GM23338 (cell line): Measurements from ENCODE around the gene UST.

ENCODE experiments used
- CTCF ChIP-seq, 2 experiments: fragments of 200-600 bp in 1 of 2; sonication (generic) in 1 of 2; conservative IDR thresholded peaks; 2 replicates each; pipeline versions ENCODE4 v1.5.1 to v1.6.1; 2016 to 2017; ENCODE audit warnings: antibody characterized with exemption in 2 of 2, low read depth in 2 of 2, mild to moderate bottlenecking in 2 of 2, moderate library complexity in 1 of 2
- ETS1 ChIP-seq: IDR thresholded peaks from 2 replicates; pipeline ENCODE4 v1.6.1; 2016; ENCODE audit warnings: antibody characterized with exemption
- EZH2 ChIP-seq: fragments of 200-600 bp; sonication (generic); IDR thresholded peaks from one replicate; pipeline ENCODE4 v1.8.0; 2017; ENCODE audit warnings: antibody characterized with exemption, mild to moderate bottlenecking, low read depth; ENCODE audit not compliant: unreplicated experiment
- JUNB ChIP-seq: IDR thresholded peaks from one replicate; pipeline ENCODE4 v1.6.1; 2016; ENCODE audit warnings: antibody characterized with exemption; ENCODE audit not compliant: unreplicated experiment
- POLR2AphosphoS5 ChIP-seq: IDR thresholded peaks from 2 replicates; pipeline ENCODE4 v1.6.1; 2016; ENCODE audit warnings: antibody characterized with exemption, low read depth
- REST ChIP-seq: IDR thresholded peaks from one replicate; pipeline ENCODE4 v1.6.1; 2018; ENCODE audit warnings: antibody characterized with exemption; ENCODE audit not compliant: unreplicated experiment

- TF ChIP-seq EZH2 (no peak), CTCF (conservative IDR thresholded peaks at IDR 0.05; ENCODE audit: low read depth in 2 of 2) (0 out of 4 replicates have a peak, but pooled peaks of 1 of the 2 experiments have one; percentile 2), REST (no peak), ETS1 (peak; percentile 65), POLR2AphosphoS5 (peak; percentile 42; the same call in 1 of the 2 replicates), JUNB (no peak)
These were observed 268.1 kb downstream of the UST start for GRCh38 chr6:149014631-149015534.
